K562 (cell line): ENCODE measurements around the gene DGLUCY.

Source experiments
- CSDE1 ChIP-seq, 2 experiments: fragments of 450-650 bp; IDR thresholded peaks; 2 replicates each; pipeline ENCODE4 v1.6.1; 2016; ENCODE audit warnings: mild to moderate bottlenecking in 1 of 2
- HMG20A ChIP-seq: fragments of 450-650 bp; formaldehyde crosslinking; conservative IDR thresholded peaks from 2 replicates; pipeline ENCODE4 v1.4.0; 2020; ENCODE audit warnings: mild to moderate bottlenecking, mixed read lengths
- IRF2 ChIP-seq: sonication (generic); formaldehyde crosslinking; IDR thresholded peaks from 2 replicates; pipeline ENCODE4 v1.8.1; 2022; ENCODE audit warnings: mild to moderate bottlenecking, missing genetic modification reagents
- MAFK ChIP-seq: IDR thresholded peaks from 2 replicates; pipeline ENCODE4 v1.6.1; 2011; ENCODE audit warnings: low read length, improper control_type of control experiment
- TF ChIP-seq, protein P1 (sequence below), 3 experiments: IDR thresholded peaks in 2 of 3; conservative IDR thresholded peaks in 1 of 3; 2 replicates each; pipeline ENCODE4 v1.5.1; 2011 to 2012; ENCODE audit warnings: low read length in 3 of 3, mild to moderate bottlenecking in 3 of 3, control low read depth in 2 of 3, improper control_type of control experiment in 1 of 3, inconsistent platforms in 1 of 3, low read depth in 1 of 3, mixed read lengths in 1 of 3, moderate library complexity in 1 of 3; ENCODE audit not compliant: insufficient read depth in 2 of 3
- TF ChIP-seq, protein P2 (sequence below): fragments of 250-450 bp; sonication (Bioruptor Pico); IDR thresholded peaks from 2 replicates; pipeline ENCODE4 v1.8.0; 2021; ENCODE audit warnings: mild to moderate bottlenecking, moderate library complexity

DNA sequence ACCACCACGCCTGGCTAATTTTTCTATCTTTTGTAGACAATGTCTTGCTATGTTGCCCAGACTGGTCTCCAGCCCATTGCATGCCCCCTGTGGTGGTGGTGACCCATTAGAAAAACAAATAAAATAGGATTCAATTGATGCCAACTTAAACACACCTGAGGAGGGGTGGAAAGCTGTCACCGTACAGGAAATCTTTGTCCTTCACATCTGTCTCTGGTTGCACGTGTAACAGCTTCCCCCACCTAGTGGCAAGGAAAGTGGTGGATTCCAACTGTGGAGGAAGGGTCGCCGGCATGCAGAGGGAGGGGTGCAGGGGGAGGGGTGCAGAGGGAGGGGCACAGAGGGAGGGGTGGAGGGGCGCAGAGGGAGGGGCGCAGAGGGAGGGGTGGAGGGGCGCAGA lies 156.7 kb downstream of the DGLUCY start:
- TF ChIP-seq HMG20A (CRISPR knock-in tag) (no peak), MAFK (no peak), CSDE1 (IDR thresholded peaks at IDR 0.05) (no peak), IRF2 (no peak)
- TF ChIP-seq, protein P1, sequence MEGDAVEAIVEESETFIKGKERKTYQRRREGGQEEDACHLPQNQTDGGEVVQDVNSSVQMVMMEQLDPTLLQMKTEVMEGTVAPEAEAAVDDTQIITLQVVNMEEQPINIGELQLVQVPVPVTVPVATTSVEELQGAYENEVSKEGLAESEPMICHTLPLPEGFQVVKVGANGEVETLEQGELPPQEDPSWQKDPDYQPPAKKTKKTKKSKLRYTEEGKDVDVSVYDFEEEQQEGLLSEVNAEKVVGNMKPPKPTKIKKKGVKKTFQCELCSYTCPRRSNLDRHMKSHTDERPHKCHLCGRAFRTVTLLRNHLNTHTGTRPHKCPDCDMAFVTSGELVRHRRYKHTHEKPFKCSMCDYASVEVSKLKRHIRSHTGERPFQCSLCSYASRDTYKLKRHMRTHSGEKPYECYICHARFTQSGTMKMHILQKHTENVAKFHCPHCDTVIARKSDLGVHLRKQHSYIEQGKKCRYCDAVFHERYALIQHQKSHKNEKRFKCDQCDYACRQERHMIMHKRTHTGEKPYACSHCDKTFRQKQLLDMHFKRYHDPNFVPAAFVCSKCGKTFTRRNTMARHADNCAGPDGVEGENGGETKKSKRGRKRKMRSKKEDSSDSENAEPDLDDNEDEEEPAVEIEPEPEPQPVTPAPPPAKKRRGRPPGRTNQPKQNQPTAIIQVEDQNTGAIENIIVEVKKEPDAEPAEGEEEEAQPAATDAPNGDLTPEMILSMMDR (IDR thresholded peaks at IDR 0.05 in 2 of 3, conservative IDR thresholded peaks at IDR 0.05 in 1 of 3; ENCODE audit: insufficient read depth in 2 of 3, low read depth in 1 of 3, low read length in 3 of 3), result no peak
- TF ChIP-seq, protein P2, sequence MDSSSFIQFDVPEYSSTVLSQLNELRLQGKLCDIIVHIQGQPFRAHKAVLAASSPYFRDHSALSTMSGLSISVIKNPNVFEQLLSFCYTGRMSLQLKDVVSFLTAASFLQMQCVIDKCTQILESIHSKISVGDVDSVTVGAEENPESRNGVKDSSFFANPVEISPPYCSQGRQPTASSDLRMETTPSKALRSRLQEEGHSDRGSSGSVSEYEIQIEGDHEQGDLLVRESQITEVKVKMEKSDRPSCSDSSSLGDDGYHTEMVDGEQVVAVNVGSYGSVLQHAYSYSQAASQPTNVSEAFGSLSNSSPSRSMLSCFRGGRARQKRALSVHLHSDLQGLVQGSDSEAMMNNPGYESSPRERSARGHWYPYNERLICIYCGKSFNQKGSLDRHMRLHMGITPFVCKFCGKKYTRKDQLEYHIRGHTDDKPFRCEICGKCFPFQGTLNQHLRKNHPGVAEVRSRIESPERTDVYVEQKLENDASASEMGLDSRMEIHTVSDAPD (CRISPR knock-in tag), result no peak
